GM21576 (cell line): ENCODE measurements around the gene ANKRD44.

ENCODE experiments used
- ATAC-seq: cut with Tn5 transposase; IDR thresholded peaks from one replicate; pipeline ENCODE4 v1.9.1; 2021; ENCODE audit warnings: mild to moderate bottlenecking, moderate library complexity; ENCODE audit not compliant: unreplicated experiment

The ANKRD44 gene

GRCh38 chr2:197157879-197158537 is 152.6 kb downstream of the ANKRD44 start:
- ATAC-seq = no peak

- no peak for ATAC-seq
Observed at GRCh38 chr2:197156771-197157170, 153.8 kb downstream of the ANKRD44 start.

- ATAC-seq = peak; percentile 85
Observed at GRCh38 chr2:197152451-197153228, 157.9 kb downstream of the ANKRD44 start.

GRCh38 chr2:197149546-197149945 is 161.0 kb downstream of the ANKRD44 start:
- ATAC-seq = no peak

- ATAC-seq = no peak
Observed at GRCh38 chr2:197148401-197148800, 162.2 kb downstream of the ANKRD44 start.

GRCh38 chr2:197147942-197148341 is 162.6 kb downstream of the ANKRD44 start:
- ATAC-seq = no peak

- ATAC-seq = no peak
Observed at GRCh38 chr2:197146995-197147394, 163.6 kb downstream of the ANKRD44 start.

GRCh38 chr2:197145471-197146056 is 165.0 kb downstream of the ANKRD44 start:
- peak; percentile 91 for ATAC-seq

- no peak for ATAC-seq
Observed at GRCh38 chr2:197144183-197144582, 166.4 kb downstream of the ANKRD44 start.

GRCh38 chr2:197141702-197142473 is 168.7 kb downstream of the ANKRD44 start:
- ATAC-seq = no peak

GRCh38 chr2:197140045-197140444 is 170.5 kb downstream of the ANKRD44 start:
- no peak for ATAC-seq

- ATAC-seq = no peak
Observed at GRCh38 chr2:197138506-197138905, 172.1 kb downstream of the ANKRD44 start.

GRCh38 chr2:197137826-197138477 is 172.6 kb downstream of the ANKRD44 start:
- ATAC-seq = no peak

- no peak for ATAC-seq
Observed at GRCh38 chr2:197137231-197137630, 173.3 kb downstream of the ANKRD44 start.

GRCh38 chr2:197136452-197136851 is 174.1 kb downstream of the ANKRD44 start:
- no peak for ATAC-seq

- ATAC-seq = no peak
Observed at GRCh38 chr2:197135806-197136205, 174.8 kb downstream of the ANKRD44 start.

GRCh38 chr2:197134206-197134605 is 176.4 kb downstream of the ANKRD44 start:
- no peak for ATAC-seq

GRCh38 chr2:197131558-197131855 is 179.1 kb downstream of the ANKRD44 start:
- peak; percentile 77 for ATAC-seq

GRCh38 chr2:197130318-197130717 is 180.3 kb downstream of the ANKRD44 start:
- peak; percentile 75 for ATAC-seq

GRCh38 chr2:197128897-197129296 is 181.7 kb downstream of the ANKRD44 start:
- no peak for ATAC-seq

- no peak for ATAC-seq
Observed at GRCh38 chr2:197128126-197128525, 182.5 kb downstream of the ANKRD44 start.
